Measurements from ENCODE around the gene KCNJ1.

DNA sequence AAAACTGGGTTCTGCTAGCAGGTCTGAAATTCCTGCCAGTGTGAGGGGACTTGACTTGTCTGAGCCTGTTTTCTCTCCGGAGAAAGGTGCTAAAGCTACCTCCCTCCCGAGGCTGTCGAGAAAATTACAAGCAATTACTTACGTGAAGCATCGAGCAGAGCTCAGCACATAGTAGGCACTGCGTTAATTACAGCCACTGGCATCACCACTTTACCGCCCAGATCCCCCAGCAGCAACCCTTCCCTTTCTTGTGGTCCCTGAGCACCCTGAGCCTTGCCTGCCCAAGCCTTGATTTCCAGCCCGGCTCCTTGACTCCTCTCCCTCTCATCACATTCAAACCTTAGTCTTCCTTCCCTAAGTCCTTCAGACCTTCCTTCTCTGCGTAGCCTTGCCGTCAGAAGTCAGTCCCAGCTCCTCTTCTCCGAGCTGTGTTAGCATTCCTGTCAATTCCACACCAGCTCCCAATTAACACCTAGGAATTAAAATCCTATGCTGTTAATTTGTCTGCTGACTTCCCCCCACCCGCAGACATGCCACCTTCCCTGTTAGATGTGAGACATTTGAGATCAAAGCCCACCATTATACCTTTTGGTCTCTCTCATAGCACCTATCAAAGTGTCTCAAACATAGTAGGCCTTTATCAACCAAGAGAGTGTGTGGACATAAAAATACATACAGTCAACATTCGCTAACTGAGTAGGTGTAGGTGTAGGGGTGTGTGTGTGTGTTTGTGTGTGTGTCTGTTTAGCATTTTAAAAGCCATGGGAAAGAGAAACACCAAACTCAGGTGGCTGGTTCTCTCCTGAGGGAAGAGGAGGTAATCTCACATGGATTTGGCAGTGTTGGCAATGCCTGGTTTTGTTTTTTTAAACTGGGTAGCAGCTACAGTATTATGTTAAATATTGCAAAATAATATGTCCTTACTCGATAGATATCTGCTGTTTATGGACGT, 21.2 kb upstream of the KCNJ1 start:
- TF ChIP-seq CTCF (IDR thresholded peaks at IDR 0.05; ENCODE audit: low read depth, low read length) (no peak), EZH2phosphoT487 (IDR thresholded peaks at IDR 0.05; ENCODE audit: low read depth) (no peak)
